ENCODE results near the gene LCN2.

LCN2 gene

DNA sequence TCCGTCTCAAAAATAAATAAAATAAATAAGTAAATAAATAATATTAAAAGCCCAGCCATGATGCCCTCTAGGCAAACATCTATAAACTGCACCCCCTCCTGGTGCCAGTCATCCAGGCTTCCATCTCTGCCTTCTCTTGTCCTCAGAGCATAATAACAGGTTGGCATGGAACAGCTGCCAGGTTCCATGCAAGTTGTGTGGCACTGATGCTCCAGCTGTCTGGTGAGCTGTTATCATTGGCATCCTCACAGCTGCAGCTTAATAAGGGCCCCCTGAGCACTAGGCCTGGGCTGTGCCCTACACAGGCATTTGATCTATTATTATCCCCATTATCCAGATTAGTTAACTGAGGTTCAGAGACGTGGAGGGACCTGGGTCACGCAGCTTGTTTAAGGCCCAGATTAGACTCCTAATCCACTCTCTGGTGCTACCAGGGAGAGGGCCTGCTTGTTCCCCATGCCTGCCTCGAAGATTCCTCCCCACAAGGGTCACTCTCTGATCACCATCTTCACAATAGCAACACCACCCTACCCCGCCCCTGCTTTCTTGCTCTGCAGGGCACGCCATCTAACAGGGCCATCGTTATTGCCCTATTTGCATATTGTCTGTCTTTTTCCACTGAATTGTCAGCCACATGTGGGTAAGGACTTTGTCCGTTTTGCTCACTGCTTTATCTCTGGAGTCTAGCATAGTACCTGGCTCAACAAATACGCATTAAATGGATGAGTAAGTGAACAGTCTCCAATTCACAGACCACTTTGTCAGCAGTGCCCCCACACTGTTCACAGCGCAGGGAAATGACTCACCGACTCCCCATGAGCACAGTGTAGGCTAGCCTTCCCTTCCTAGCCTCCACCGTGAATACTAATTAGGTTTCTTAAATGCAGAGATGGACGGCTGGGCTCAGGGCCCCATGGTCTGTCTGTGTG is 52.5 kb downstream of the LCN2 start:
- DNase-seq (ENCODE audit: low spot score): no peak

DNA sequence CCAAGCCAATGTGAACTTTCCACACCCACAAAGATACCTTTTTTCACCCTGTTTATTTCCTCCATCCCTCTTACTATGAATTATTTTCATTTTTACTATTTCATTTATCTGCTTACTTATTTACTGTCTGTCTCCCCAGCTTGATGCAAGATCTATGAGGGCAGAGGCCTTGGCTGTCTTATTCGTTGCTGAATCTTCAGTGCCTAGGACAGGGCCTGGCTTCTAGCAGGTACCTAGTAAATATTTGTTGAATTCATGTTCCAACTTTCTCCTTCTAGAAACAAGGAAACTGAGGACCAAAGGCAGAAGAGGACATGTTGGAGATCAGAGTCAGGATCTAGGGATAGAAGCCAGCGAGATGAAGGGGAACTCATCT is 53.4 kb downstream of the LCN2 start:
- no peak for DNase-seq (ENCODE audit: low spot score)
